ENCODE results near the gene SCPEP1. TPM values are rescaled to one million over a fixed set of nuclear protein-coding genes. Genes with fewer than 3 reads are reported as not detected.

SCPEP1 gene
- total and polyA plus RNA-seq, 2 donors (not counting 1 experiment from before 2014, with no cell fraction given), result 84.7 to 101 TPM

- H2AFZ ChIP-seq (ENCODE audit: low read length), result no peak overlapping the region
- H3K4me2 ChIP-seq (ENCODE audit: extremely low read depth, insufficient read depth, low read length), result no peak overlapping the region
- no peak overlapping the region for H3K27ac ChIP-seq (ENCODE audit: insufficient read depth, low read length)
- H3K36me3 ChIP-seq (ENCODE audit: control insufficient read depth, insufficient read depth, low read length), result no peaks in the 10 kb centered on the region
- no peak overlapping the region for H3K4me3 ChIP-seq (replicated peaks in 1 of 4; ENCODE audit: control extremely low read depth in 1 of 4, insufficient read depth in 1 of 4, low read depth in 3 of 4, low read length in 4 of 4)
- H4K20me1 ChIP-seq (ENCODE audit: control insufficient read depth, extremely low read depth, insufficient read depth, low read length), result no peaks in the 10 kb centered on the region
- no peak overlapping the region for H3K9ac ChIP-seq (ENCODE audit: insufficient read depth, low read length)
- H3K27me3 ChIP-seq (ENCODE audit: control insufficient read depth, insufficient read depth, low read length), result peaks cover 10% of the 10 kb centered on the region
- no peaks in the 10 kb centered on the region for H3K79me2 ChIP-seq (ENCODE audit: control insufficient read depth, insufficient read depth, low read length)
- H3K9me3 ChIP-seq (ENCODE audit: control insufficient read depth, insufficient read depth, low read depth, low read length), result no peaks in the 10 kb centered on the region
- no peak for TF ChIP-seq EZH2 (IDR thresholded peaks at IDR 0.05; ENCODE audit: low read length, missing control alignments)
- no peak for TF ChIP-seq CTCF (conservative IDR thresholded peaks at IDR 0.05 in 1 of 2, IDR thresholded peaks at IDR 0.05 in 1 of 2; ENCODE audit: low read depth in 1 of 2, low read length in 2 of 2)
- no peaks in the 10 kb centered on the region for H3K4me1 ChIP-seq (ENCODE audit: control insufficient read depth, extremely low read depth, insufficient read depth, low read length)
- no peak for DNase-seq (ENCODE audit: low read depth in 2 of 2)
Measured at GRCh38 chr17:57040571-57040970, 62.6 kb downstream of the SCPEP1 start.

GRCh38 chr17:57043276-57043675, 65.3 kb downstream of the SCPEP1 start:
- H3K36me3 ChIP-seq (ENCODE audit: control insufficient read depth, insufficient read depth, low read length), result no peaks in the 10 kb centered on the region
- no peaks in the 10 kb centered on the region for H4K20me1 ChIP-seq (ENCODE audit: control insufficient read depth, extremely low read depth, insufficient read depth, low read length)
- H3K9me3 ChIP-seq (ENCODE audit: control insufficient read depth, insufficient read depth, low read depth, low read length), result no peaks in the 10 kb centered on the region
- TF ChIP-seq CTCF (conservative IDR thresholded peaks at IDR 0.05 in 1 of 2, IDR thresholded peaks at IDR 0.05 in 1 of 2; ENCODE audit: low read depth in 1 of 2, low read length in 2 of 2), result no peak
- TF ChIP-seq EZH2 (IDR thresholded peaks at IDR 0.05; ENCODE audit: low read length, missing control alignments), result no peak
- H3K4me3 ChIP-seq (replicated peaks in 1 of 4; ENCODE audit: control extremely low read depth in 1 of 4, insufficient read depth in 1 of 4, low read depth in 3 of 4, low read length in 4 of 4), result no peak overlapping the region
- H3K4me2 ChIP-seq (ENCODE audit: extremely low read depth, insufficient read depth, low read length), result no peak overlapping the region
- H3K4me1 ChIP-seq (ENCODE audit: control insufficient read depth, extremely low read depth, insufficient read depth, low read length), result no peaks in the 10 kb centered on the region
- no peaks in the 10 kb centered on the region for H3K79me2 ChIP-seq (ENCODE audit: control insufficient read depth, insufficient read depth, low read length)
- H3K27me3 ChIP-seq (ENCODE audit: control insufficient read depth, insufficient read depth, low read length), result peaks cover 16% of the 10 kb centered on the region
- no peak overlapping the region for H2AFZ ChIP-seq (ENCODE audit: low read length)
- no peak for DNase-seq (ENCODE audit: low read depth in 2 of 2)
- no peak overlapping the region for H3K27ac ChIP-seq (ENCODE audit: insufficient read depth, low read length)
- H3K9ac ChIP-seq (ENCODE audit: insufficient read depth, low read length), result no peak overlapping the region

- Histone ChIP-seq H3K79me2 (ENCODE audit: control insufficient read depth, insufficient read depth, low read length) (no peaks in the 10 kb centered on the region), H3K27ac (ENCODE audit: insufficient read depth, low read length) (no peak overlapping the region), H3K27me3 (ENCODE audit: control insufficient read depth, insufficient read depth, low read length) (peaks cover 16% of the 10 kb centered on the region), H3K9me3 (ENCODE audit: control insufficient read depth, insufficient read depth, low read depth, low read length) (no peaks in the 10 kb centered on the region), H4K20me1 (ENCODE audit: control insufficient read depth, extremely low read depth, insufficient read depth, low read length) (no peaks in the 10 kb centered on the region), H2AFZ (ENCODE audit: low read length) (no peak overlapping the region), H3K9ac (ENCODE audit: insufficient read depth, low read length) (no peak overlapping the region), H3K4me1 (ENCODE audit: control insufficient read depth, extremely low read depth, insufficient read depth, low read length) (no peaks in the 10 kb centered on the region), H3K36me3 (ENCODE audit: control insufficient read depth, insufficient read depth, low read length) (no peaks in the 10 kb centered on the region), H3K4me3 (replicated peaks in 1 of 4; ENCODE audit: control extremely low read depth in 1 of 4, insufficient read depth in 1 of 4, low read depth in 3 of 4, low read length in 4 of 4) (peak overlapping the region; percentile 7 to 28 (median 21)), H3K4me2 (ENCODE audit: extremely low read depth, insufficient read depth, low read length) (peak overlapping the region; percentile 62)
- no peak for DNase-seq (ENCODE audit: low read depth in 2 of 2)
- peak; percentile 59 for TF ChIP-seq EZH2 (IDR thresholded peaks at IDR 0.05; ENCODE audit: low read length, missing control alignments)
- TF ChIP-seq CTCF (conservative IDR thresholded peaks at IDR 0.05 in 1 of 2, IDR thresholded peaks at IDR 0.05 in 1 of 2; ENCODE audit: low read depth in 1 of 2, low read length in 2 of 2), result no peak
Measured at GRCh38 chr17:57044976-57045867, 67.3 kb downstream of the SCPEP1 start.
